Stimulated activated naive B cell treated with anti-CD40 and anti-IgM and Interleukin-4, amounts not matched to agents 10 μg/mL and 1 μg/mL and 100 μg/mL, for 72 hours (primary cell): Measurements from ENCODE around the gene CCL19.
"Not testable (repeated sequence)": the region's sequence is repeated elsewhere in the genome, so short reads cannot be mapped to it uniquely, and the experiment has no call there.

ENCODE experiments used
- ATAC-seq, 2 donors: fragments of 150-1000 bp; cut with Tn5 transposase; replicated peaks; 2 replicates each; pipeline ENCODE4 v1.10.0; 2021; ENCODE audit warnings: moderate library complexity in 1 of 2
- DNase-seq: peaks from one replicate; pipeline ENCODE4 v3.0.0; 2021
- H3K27ac Mint-ChIP-seq: one replicate; pipeline ENCODE4 v1.8.0; 2022; ENCODE audit warnings: mild to moderate bottlenecking, mixed read lengths
- H3K27me3 Mint-ChIP-seq, 2 donors: one replicate each; pipeline ENCODE4 v1.8.0; 2022; ENCODE audit warnings: mixed read lengths in 2 of 2
- H3K36me3 Mint-ChIP-seq, 2 donors: one replicate each; pipeline ENCODE4 v1.8.0; 2022; ENCODE audit warnings: mixed read lengths in 2 of 2, mild to moderate bottlenecking in 1 of 2
- H3K4me1 Mint-ChIP-seq, 2 donors: one replicate each; pipeline ENCODE4 v1.8.0; 2022; ENCODE audit warnings: mixed read lengths in 2 of 2, mild to moderate bottlenecking in 1 of 2
- H3K4me3 Mint-ChIP-seq, 2 donors: one replicate each; pipeline ENCODE4 v1.8.0; 2022; ENCODE audit warnings: mild to moderate bottlenecking in 2 of 2, mixed read lengths in 2 of 2, moderate library complexity in 1 of 2
- H3K9me3 Mint-ChIP-seq, 2 donors: one replicate each; pipeline ENCODE4 v1.8.0; 2022; ENCODE audit warnings: mixed read lengths in 2 of 2, mild to moderate bottlenecking in 1 of 2

Gene CCL19

DNA sequence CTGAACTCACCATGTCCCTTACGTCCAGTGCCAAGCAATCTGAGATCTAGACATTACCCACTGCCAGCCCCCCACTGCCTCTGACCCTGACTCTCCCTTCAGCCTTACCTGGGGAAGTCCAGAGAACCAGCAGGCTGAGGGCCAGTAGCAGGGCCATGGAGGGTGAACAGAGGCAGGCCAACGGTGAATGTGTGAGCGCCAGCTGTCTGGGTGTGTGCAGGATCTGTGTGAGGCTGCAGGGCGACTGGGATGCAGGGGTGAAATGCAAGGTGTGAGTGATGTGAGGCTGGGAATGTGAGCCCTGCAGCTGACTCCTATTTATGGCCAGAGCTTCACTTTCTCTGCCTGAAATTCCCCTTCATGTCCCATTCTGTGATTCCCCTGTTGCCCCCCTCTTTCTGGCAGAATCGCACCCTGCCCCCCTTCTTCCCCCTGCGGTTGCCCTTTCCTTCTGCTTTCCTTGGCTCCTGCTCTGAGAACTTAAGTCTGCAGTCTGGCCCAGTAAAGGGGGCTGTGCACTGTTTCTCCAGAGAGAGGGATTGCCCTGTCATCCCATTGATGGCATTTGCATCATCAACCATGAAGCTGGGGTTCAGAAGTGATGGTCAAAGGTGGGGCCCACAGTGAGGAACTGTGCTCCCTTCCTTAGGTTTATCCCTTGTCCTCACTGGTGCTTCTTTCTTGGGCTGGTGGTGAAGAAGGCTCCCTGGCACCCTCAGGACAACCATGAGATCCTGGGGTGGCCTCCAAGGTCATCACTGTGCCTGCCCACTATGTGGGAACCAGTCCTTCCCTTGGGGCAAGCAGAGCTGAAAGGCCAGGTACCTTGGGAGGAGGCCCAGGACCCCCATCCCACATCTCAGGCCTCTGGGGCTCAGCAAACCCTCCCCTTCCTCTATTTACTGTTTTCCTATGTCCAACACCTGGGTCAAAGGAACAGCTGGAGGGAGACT lies at the start of gene CCL19:
Gene CCL19, minus strand, starts transcription at position 294 of the 953 bp plus-strand sequence. Its CDS starts 137 bp downstream, at position 157.
- no peak for DNase-seq
- no peak within 1 kb of the TSS for H3K27ac Mint-ChIP-seq
- H3K27me3 Mint-ChIP-seq = peaks cover 5 to 19% of the 10 kb centered on the region in 2 donors
- no peak for ATAC-seq
- no peaks in the 10 kb centered on the region for H3K9me3 Mint-ChIP-seq
- H3K36me3 Mint-ChIP-seq = no peaks in the 10 kb centered on the region
- no peak within 1 kb of the TSS for H3K4me3 Mint-ChIP-seq
- H3K4me1 Mint-ChIP-seq = peaks cover 0 to 6% of the 10 kb centered on the region in 2 donors

DNA sequence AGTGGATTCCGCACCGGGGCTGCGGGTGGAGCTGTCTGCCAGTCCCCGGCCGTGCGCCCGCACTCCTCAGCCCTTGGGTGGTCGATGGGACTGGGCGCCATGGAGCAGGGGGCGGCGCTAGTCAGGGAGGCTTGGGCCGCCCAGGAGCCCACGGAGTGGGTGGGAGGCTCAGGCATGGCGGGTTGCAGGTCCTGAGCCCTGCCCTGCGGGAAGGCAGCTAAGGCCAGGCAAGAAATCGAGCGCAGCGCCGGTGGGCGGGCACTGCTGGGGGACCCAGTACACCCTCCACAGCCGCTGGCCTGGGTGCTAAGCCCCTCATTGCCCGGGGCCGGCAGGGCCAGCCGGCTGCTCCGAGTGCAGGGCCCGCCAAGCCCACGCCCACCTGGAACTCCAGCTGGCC lies 49.1 kb upstream of the CCL19 start:
- peaks cover 28% of the 10 kb centered on the region in 2 donors for H3K27me3 Mint-ChIP-seq
- not testable (repeated sequence) for ATAC-seq, DNase-seq, H3K4me1 Mint-ChIP-seq, H3K4me3 Mint-ChIP-seq, H3K9me3 Mint-ChIP-seq, H3K36me3 Mint-ChIP-seq, H3K27ac Mint-ChIP-seq

DNA sequence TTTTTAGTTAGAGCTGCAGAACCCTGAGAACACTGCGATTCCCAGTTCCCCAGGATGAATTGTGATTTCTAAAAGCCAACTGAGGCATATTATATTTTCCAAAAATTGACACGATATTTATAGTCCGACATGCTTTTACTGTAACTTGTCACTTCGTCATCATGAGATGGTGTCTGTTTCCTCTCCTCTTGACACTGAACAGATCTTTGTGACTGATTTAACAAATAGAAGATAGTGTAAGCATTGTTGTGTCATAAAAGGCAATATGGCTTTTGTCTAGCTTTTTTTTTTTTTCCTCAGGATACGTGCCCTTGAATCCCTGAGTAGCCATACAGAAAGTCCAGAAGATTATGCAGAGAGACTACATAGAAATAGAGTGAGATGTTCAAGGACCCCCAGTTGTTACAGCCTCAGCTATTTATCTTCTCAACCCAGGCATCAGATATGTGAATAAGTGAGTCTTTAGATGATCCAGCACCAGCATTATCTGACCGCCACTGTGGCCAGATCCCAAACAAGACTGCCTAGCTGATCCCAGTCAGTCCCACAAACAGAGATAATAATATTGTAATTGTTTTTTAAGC lies 46.7 kb upstream of the CCL19 start:
- ATAC-seq = no peak
- no peak for DNase-seq
- Mint-ChIP-seq H3K9me3 (peaks cover 1 to 5% of the 10 kb centered on the region in 2 donors), H3K4me1 (no peaks in the 10 kb centered on the region), H3K27ac (no peak overlapping the region), H3K36me3 (no peaks in the 10 kb centered on the region), H3K4me3 (no peak overlapping the region), H3K27me3 (peaks cover 25 to 38% of the 10 kb centered on the region in 2 donors)

DNA sequence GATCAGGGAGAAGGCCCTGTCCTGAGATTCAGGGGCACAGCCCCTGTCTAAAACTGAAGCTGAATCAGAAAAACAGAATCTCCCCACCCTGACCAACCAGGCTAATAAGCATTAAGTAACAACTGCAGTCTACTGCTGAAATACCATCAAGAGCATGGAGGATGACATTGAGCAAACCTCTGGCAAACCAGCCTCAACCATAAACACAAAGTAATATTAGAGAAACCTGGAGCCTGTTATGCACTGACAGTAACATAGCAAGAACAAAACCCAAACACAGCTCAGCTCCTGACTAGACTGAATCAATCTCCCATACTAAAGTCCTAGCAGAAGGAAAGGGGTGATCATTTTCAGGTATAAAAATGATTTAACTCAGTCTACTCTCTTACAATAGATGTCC lies 43.6 kb upstream of the CCL19 start:
- DNase-seq (no peak), ATAC-seq (no peak)
- Mint-ChIP-seq H3K9me3 (peaks cover 0 to 4% of the 10 kb centered on the region in 2 donors), H3K4me1 (no peaks in the 10 kb centered on the region), H3K36me3 (no peaks in the 10 kb centered on the region), H3K27ac (no peak overlapping the region), H3K4me3 (no peak overlapping the region), H3K27me3 (peaks cover 22 to 33% of the 10 kb centered on the region in 2 donors)

DNA sequence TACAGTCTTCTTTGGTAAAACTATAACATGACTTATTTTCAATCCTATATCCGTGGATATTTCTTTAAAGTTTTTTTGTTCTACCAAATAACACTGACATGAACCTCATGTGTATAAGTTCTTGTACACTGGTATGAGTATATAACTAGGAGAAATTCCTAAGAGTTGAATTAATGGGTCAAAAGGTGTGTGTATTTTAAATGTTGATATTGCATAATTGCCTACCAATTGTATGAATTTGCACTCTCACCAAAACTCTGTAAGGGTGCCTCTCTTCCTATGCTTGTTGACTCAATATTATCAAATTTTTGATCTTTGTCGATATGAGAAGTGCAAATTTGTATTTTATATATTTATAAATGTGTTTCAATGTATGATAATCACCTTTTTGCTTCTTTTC lies 41.8 kb upstream of the CCL19 start:
- Mint-ChIP-seq H3K27me3 (peaks cover 16 to 32% of the 10 kb centered on the region in 2 donors), H3K4me1 (no peaks in the 10 kb centered on the region), H3K9me3 (no peaks in the 10 kb centered on the region), H3K4me3 (no peak overlapping the region), H3K27ac (no peak overlapping the region), H3K36me3 (no peaks in the 10 kb centered on the region)
- ATAC-seq (no peak), DNase-seq (no peak)

DNA sequence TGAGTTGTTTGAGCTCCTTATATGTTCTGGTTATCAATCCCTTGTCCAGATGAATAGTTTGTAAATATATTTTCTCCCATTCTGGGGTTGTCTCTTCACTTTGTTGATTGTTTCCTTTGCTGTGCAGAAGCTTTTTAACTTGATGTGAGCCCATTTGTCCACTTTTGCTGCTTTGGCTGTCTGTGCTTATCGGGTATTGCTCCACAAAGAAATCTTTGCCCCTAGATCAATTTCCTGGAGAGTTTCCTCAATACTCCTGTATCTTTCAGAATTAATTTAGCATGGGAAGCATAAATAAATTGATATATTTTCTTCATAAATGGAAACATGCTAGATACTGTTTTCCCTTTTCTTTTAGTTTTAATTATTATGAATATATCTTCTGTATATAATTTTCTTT lies 41.4 kb upstream of the CCL19 start:
- H3K27me3 Mint-ChIP-seq = peaks cover 16 to 28% of the 10 kb centered on the region in 2 donors
- no peaks in the 10 kb centered on the region for H3K36me3 Mint-ChIP-seq
- no peak overlapping the region for H3K4me3 Mint-ChIP-seq
- no peak for ATAC-seq
- no peaks in the 10 kb centered on the region for H3K9me3 Mint-ChIP-seq
- no peaks in the 10 kb centered on the region for H3K4me1 Mint-ChIP-seq
- no peak overlapping the region for H3K27ac Mint-ChIP-seq
- DNase-seq = no peak

DNA sequence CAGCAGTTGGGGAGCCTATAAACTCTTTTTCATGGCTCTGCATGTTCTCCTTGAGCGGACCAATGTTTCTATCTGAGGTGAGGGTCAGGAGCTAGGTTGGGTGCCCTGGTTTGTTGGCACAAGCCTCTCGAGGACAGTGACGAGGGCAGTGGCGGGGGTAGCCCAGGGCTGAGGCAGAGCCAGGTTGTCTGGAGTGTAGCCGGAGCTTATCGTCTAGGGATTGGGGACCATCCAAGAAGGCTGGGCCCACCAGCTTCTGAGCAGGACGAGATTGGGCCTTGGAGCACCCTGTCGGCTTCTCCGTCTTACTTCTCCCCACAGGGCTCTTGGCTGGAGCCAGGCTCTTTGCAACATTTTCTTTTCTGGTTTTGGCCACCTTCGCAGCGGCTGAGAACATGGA lies 32.1 kb upstream of the CCL19 start:
- Mint-ChIP-seq H3K36me3 (no peaks in the 10 kb centered on the region), H3K4me1 (no peaks in the 10 kb centered on the region), H3K27ac (no peak overlapping the region), H3K27me3 (peaks cover 14 to 18% of the 10 kb centered on the region in 2 donors), H3K9me3 (no peaks in the 10 kb centered on the region), H3K4me3 (no peak overlapping the region)
- ATAC-seq (no peak), DNase-seq (no peak)

DNA sequence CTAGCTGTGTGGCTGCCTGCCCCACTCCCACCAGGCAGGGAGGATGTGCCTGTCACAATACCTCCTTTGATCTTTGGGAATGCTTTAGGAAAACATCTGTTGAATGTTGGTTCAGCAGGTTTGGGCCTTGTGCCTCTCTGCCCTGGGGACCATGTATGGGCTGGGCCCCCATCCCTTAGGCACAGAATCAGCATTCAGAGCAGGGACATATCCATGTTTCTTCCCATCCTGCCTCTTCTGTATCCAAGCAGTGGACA lies 28.6 kb upstream of the CCL19 start:
- not testable (repeated sequence) for H3K27ac Mint-ChIP-seq, H3K4me3 Mint-ChIP-seq, H3K9me3 Mint-ChIP-seq, DNase-seq, H3K36me3 Mint-ChIP-seq, ATAC-seq, H3K4me1 Mint-ChIP-seq
- H3K27me3 Mint-ChIP-seq = peaks cover 23 to 31% of the 10 kb centered on the region in 2 donors

DNA sequence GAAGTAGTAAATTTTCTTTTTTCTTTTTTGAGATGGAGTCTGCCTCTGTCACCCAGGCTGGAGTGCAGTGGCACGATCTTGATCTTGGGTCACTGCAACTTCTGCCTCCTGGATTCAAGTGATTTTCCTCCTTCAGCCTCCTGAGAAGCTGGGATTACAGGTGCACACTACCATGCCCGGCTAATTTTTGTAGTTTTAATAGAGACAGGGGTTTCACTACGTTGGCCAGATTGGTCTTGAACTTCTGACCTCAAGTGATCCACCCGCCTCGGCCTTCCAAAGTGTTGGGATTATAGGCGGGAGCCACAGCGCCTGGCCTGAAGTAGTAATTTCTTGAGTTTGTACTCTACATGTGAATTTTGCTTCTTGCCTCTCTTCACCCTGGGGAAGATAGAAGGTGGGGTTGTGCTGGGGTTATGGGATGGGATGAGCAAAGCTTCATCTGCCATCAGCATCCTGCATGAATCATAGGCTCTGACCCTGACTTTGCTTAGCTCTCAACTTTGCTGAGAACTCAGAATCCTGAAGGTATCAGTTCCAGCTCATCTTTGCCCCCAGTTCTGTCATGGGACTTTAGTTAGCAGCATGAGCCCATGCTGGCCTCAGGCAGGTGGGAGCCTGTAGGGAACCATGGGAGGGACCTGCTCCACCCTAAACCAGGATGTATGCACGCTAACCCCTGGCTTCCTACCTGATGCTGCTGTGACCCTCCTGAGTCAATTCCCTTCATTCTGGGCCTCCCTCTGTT lies 28.1 kb upstream of the CCL19 start:
- no peak overlapping the region for H3K4me3 Mint-ChIP-seq
- ATAC-seq (no peak), DNase-seq (no peak)
- H3K27me3 Mint-ChIP-seq = peaks cover 23 to 36% of the 10 kb centered on the region in 2 donors
- H3K9me3 Mint-ChIP-seq = no peaks in the 10 kb centered on the region
- H3K4me1 Mint-ChIP-seq = peaks cover 0 to 2% of the 10 kb centered on the region in 2 donors
- no peak overlapping the region for H3K27ac Mint-ChIP-seq
- H3K36me3 Mint-ChIP-seq = no peaks in the 10 kb centered on the region

DNA sequence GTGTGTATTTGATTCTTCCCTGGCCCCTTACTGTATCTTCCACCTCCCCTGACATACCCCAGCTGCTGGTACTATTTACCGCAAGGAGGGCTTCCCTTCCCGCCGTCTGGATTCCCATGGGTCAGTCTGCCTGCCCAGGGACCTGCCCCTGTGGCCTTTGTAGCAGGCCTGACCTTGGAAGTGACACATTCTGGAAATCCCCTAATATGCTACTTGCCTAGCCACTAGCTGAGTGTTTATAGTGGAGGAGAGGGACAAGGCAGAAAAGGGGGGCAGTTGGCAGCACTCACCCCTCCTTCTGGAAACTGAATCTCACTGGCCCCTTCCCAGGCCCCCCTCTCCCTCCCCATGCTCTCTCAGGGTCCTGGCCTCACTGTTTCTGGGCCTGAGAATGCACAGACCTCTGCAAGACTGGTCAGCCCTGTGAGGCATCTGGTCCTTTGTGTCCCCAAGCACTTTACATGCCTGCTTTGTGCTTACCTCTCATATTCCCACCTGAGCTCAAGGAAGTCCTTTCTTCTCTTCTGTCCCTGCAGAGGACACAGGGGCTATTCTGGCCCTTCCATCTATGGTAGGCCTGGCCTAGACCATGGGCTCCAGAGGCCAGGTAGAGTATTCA lies 27.0 kb upstream of the CCL19 start:
- Mint-ChIP-seq H3K27me3 (peaks cover 29 to 47% of the 10 kb centered on the region in 2 donors), H3K9me3 (no peaks in the 10 kb centered on the region), H3K36me3 (no peaks in the 10 kb centered on the region), H3K4me1 (peaks cover 0 to 2% of the 10 kb centered on the region in 2 donors), H3K27ac (no peak overlapping the region), H3K4me3 (no peak overlapping the region)
- DNase-seq (no peak), ATAC-seq (no peak)

DNA sequence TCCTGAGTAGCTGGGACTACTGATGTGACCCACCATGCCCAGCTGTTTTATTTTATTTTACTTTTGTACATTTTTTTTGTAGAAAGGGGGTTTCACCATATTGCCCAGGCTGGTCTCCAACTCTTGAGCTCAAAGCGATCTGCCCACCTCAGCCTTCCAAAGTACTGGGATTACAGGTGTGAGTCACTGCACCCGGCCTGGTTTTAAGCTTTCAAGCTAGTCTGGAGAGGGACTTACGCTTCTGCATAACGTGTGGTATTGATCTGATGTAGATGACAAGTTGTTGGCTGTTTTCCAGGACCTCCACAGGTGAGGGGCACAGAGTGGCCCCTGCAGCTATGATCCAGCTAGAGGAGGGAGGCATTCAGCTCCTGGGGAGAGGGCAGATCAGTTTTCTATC lies 25.6 kb upstream of the CCL19 start:
- Mint-ChIP-seq H3K36me3 (no peaks in the 10 kb centered on the region), H3K27me3 (peaks cover 29 to 55% of the 10 kb centered on the region in 2 donors), H3K9me3 (no peaks in the 10 kb centered on the region), H3K27ac (no peak overlapping the region), H3K4me1 (peaks cover 0 to 2% of the 10 kb centered on the region in 2 donors), H3K4me3 (no peak overlapping the region)
- no peak for ATAC-seq
- no peak for DNase-seq

DNA sequence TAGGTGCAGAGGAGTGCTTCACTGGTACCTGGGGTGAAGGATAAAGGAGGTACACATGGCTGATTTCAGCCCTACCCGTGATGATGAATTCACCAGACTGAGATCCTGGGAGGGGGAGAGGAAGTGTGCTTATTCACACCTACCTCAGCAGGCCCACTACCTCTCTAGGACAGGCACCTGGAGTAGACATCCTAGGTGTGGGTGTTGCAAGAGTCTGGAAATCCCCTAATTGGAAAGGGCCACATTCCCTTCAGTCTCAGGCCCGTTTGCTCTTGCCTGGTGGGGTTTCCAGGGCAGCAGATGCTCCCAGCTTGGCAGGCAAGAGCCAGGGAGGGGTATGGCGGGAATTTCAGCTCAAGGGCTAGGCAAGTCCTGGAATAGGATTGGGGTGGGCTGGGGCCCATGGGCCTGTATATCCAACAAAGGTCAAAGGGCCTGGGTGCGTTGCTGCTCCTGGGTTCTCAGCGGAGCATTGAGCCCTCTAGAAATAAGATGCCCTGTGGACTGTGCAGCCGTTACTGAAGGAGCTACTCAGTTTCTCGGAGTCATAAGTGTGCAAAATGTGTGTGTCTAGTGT lies 24.7 kb upstream of the CCL19 start:
- ATAC-seq = no peak
- H3K9me3 Mint-ChIP-seq = no peaks in the 10 kb centered on the region
- no peak for DNase-seq
- H3K4me3 Mint-ChIP-seq = no peak overlapping the region
- peaks cover 22 to 50% of the 10 kb centered on the region in 2 donors for H3K27me3 Mint-ChIP-seq
- no peak overlapping the region for H3K27ac Mint-ChIP-seq
- no peaks in the 10 kb centered on the region for H3K36me3 Mint-ChIP-seq
- H3K4me1 Mint-ChIP-seq = peaks cover 0 to 2% of the 10 kb centered on the region in 2 donors

DNA sequence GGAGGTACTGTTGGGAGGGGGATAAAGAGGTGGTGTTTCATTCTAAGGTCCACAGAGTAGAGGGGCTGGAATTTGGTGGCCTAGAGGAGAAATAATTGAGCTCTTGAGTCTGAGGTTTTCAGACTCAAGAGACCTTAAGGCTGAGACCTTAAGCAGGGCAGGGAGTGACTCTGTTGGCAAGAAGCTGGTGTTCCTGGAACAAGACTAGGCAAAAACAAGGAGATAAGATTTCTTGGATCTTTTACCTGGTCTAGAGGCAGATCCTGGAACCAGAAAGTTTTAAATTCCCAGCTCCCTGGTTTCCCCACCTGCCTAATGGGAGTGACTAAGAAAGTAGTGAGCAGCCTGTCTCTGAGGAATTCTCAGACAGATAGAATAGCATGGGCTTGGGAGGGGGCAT lies 22.9 kb upstream of the CCL19 start:
- Mint-ChIP-seq H3K27me3 (peaks cover 18 to 51% of the 10 kb centered on the region in 2 donors), H3K36me3 (no peaks in the 10 kb centered on the region), H3K9me3 (no peaks in the 10 kb centered on the region), H3K27ac (no peak overlapping the region), H3K4me3 (no peak overlapping the region), H3K4me1 (peaks cover 0 to 2% of the 10 kb centered on the region in 2 donors)
- ATAC-seq (no peak), DNase-seq (no peak)

DNA sequence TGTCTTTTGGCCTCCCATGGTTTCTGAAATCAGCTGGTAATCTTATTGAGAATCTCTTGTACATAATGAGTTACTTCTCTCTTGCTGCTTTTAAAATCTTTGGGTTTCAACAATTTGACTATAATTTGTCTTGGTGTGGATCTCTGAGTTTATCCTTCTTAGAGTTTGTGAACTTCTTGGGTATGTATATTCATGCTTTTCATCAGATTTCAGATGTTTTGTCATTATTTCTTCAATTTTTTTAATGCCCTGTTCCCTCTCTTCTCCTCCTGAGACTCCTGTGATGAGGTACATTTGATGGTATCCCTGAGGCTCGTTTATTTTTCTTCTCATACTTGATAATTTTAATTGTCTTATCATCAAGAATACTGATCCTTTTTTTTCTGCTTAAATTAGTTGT lies 21.1 kb upstream of the CCL19 start:
- Mint-ChIP-seq H3K4me3 (no peak overlapping the region), H3K4me1 (no peaks in the 10 kb centered on the region), H3K27ac (no peak overlapping the region), H3K27me3 (peaks cover 10 to 51% of the 10 kb centered on the region in 2 donors), H3K36me3 (no peaks in the 10 kb centered on the region), H3K9me3 (no peaks in the 10 kb centered on the region)
- DNase-seq (no peak), ATAC-seq (no peak)
